ENCODE data around the gene CD7.
"Not testable (repeated sequence)": the region's sequence is repeated elsewhere in the genome, so short reads cannot be mapped to it uniquely, and the experiment has no call there.

Gene CD7

DNA sequence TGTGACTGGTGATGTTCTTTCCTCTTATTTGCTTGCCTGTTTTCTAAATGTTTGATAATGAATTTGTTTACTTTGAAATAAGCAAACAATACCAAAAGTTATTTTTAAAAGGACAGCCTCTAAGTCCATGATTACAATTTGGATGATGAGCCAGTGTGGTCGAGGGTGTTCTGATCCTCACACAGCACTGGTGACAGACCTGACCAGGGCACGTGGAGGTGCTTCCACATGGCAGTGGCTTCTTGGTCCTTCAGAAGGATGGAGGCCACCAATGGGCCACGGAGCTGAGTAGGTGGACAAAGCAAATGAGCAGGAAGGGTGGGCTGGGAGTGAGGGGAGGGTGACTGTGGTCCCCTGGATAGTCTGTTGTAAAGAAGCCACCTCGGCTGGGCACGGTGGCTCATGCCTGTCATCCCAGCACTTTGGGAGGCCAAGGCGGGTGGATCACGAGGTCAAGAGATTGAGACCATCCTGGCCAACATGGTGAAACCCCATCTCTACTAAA, 37.4 kb upstream of the CD7 start:
- Histone ChIP-seq H3K9ac (ENCODE audit: low read depth, low read length) (no peak overlapping the region), H3K4me1 (ENCODE audit: insufficient read depth, low read length) (no peaks in the 10 kb centered on the region; the same call in 1 of the 2 replicates), H3K27ac (ENCODE audit: low read depth, low read length) (no peak overlapping the region), H3K27me3 (ENCODE audit: insufficient read depth, low read length) (no peaks in the 10 kb centered on the region; the same call in 1 of the 2 replicates), H3K36me3 (ENCODE audit: insufficient read depth, low read length) (no peaks in the 10 kb centered on the region), H3K4me3 (ENCODE audit: low read length) (no peak overlapping the region), H3K9me3 (ENCODE audit: insufficient read depth, low read depth, low read length) (no peaks in the 10 kb centered on the region)
- WGBS: 88% methylated on average over 7 of the region's 7 CpGs

DNA sequence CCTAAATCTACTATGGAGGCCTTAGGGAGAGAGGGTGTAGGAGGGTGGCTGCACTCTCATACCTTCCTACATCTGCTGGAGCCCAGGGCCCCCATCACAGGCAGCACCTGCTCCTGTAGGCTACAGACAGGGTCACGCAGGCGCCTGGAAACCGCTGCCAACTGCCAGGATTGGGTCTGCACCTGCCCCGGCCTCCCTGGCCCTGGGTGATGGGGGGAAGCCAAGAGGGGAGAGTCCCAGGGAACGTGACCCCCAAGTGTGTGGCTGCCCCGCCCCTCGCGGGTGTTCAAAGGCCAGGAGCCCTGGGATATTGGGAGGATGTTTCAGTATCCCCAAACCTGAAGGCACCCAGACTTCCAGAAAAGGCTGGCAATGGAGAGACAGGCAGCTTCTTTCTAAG, 36.1 kb upstream of the CD7 start:
- no peaks in the 10 kb centered on the region for H3K9me3 ChIP-seq (ENCODE audit: insufficient read depth, low read depth, low read length)
- no peaks in the 10 kb centered on the region; the same call in 1 of the 2 replicates for H3K27me3 ChIP-seq (ENCODE audit: insufficient read depth, low read length)
- H3K4me1 ChIP-seq (ENCODE audit: insufficient read depth, low read length): no peaks in the 10 kb centered on the region; the same call in 1 of the 2 replicates
- H3K4me3 ChIP-seq (ENCODE audit: low read length): no peak overlapping the region
- H3K27ac ChIP-seq (ENCODE audit: low read depth, low read length): no peak overlapping the region
- 92% methylated on average over 8 of the region's 8 CpGs for WGBS
- H3K9ac ChIP-seq (ENCODE audit: low read depth, low read length): no peak overlapping the region
- H3K36me3 ChIP-seq (ENCODE audit: insufficient read depth, low read length): no peaks in the 10 kb centered on the region

DNA sequence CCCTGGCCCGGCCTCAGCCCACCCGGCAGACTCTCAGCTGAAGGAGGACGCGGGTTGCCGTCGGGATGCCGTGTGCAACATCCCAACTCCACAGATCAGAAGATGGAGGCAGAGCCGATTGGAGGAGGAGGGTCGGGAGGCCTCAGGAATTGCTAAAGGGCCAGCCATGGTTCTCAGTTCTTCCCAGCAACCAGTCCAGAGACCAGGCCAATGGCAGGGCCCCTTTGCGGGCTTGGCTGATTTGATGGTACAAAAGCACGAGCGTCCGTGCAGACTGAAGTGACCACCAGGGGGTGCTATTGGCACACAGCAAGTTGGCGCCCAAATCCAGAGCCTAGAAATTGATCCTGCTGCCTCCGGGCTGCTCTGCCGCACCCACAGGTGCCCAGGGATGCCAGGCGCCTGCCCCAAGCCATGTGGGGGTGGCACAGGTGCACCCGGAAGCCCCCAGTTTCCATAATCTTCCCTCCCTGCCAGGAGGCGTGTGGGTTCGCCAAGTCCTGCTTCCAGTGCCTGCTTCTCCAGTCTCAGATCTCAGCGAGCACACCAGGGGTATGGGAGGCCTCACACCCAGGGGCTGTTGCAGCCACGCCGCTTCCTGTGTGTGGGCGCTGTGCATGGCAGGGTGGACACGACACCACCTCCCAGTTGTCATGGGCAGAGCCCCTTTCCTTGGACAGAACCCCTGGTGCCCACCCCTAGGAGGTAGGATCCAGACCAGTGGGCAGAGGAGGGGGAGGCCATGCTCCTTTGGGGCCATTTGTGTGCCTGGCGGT, 34.5 kb upstream of the CD7 start:
- Histone ChIP-seq H3K4me3 (ENCODE audit: low read length) (no peak overlapping the region), H3K27me3 (ENCODE audit: insufficient read depth, low read length) (no peaks in the 10 kb centered on the region; the same call in 1 of the 2 replicates), H3K9ac (ENCODE audit: low read depth, low read length) (no peak overlapping the region), H3K9me3 (ENCODE audit: insufficient read depth, low read depth, low read length) (no peaks in the 10 kb centered on the region), H3K36me3 (ENCODE audit: insufficient read depth, low read length) (no peaks in the 10 kb centered on the region), H3K27ac (ENCODE audit: low read depth, low read length) (no peak overlapping the region), H3K4me1 (ENCODE audit: insufficient read depth, low read length) (no peaks in the 10 kb centered on the region; the same call in 1 of the 2 replicates)
- WGBS: 52% methylated on average over 26 of the region's 26 CpGs

DNA sequence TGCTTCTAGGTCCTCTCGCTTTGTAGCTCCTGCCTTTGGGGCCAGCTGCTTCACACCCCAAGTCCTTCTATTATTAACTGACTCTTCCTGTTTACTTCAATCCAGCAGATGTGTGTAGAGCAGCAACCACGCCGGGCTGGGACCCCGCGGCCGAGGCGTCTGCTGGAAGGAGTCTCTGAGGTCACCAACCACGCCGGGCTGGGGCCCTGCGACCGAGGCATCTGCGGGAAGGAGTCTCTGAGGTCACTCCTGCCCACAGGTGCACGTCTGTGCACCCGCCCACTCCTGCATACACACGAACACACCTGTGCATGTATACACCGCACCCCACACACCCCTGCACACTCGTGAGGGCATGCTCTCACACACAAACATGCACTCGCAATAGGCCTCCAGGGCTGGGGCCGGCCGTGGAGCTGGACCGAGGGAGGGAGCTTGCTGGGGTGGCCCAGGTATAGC, 33.9 kb upstream of the CD7 start:
- H3K36me3 ChIP-seq (ENCODE audit: insufficient read depth, low read length): no peaks in the 10 kb centered on the region
- no peaks in the 10 kb centered on the region for H3K4me1 ChIP-seq (ENCODE audit: insufficient read depth, low read length)
- H3K27me3 ChIP-seq (ENCODE audit: insufficient read depth, low read length): no peaks in the 10 kb centered on the region; the same call in 1 of the 2 replicates
- WGBS: 93% methylated on average over 21 of the region's 21 CpGs
- no peaks in the 10 kb centered on the region for H3K9me3 ChIP-seq (ENCODE audit: insufficient read depth, low read depth, low read length)
- no peak overlapping the region for H3K27ac ChIP-seq (ENCODE audit: low read depth, low read length)
- no peak overlapping the region for H3K4me3 ChIP-seq (ENCODE audit: low read length)
- H3K9ac ChIP-seq (ENCODE audit: low read depth, low read length): no peak overlapping the region

DNA sequence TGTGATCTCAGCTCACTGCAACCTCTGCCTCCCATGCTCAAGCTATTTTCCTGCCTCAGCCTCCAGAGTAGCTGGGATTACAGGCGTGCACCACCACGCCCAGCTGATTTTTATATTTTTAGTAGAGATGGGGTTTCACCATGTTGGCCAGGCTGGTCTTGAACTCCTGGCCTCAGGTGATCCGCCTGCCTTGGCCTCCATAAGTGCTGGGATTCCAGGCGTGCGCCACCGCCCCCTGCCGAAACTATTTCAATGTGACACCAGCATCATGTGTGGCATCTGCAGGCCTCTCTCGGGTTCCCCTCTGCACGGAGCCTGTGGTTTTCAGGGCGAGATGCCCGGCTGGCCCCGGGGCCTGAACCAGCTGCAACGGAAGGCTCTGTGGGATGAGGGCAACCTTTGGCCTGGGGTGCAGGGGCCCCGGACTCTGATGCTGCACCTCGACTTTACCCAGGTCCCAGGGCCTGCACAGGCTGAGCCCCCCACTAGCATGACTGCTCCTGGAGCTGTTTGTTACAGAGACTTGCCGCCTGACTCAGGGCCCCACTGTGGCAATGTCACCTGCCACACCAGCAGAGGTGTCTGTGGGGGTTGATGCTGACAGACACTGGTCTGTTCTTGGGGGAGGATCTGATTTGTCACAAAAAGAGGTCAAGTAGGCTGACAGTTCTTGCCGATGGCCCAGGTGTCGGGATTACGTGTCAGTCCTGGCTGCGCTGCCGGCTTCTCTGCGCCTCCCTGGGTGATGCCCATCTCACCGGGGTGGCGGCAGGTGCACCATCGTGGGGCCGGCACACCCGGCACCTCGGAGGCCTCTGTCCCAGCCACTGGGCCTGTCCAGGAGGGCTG, 33.0 kb upstream of the CD7 start:
- Histone ChIP-seq H3K4me1 (ENCODE audit: insufficient read depth, low read length) (no peaks in the 10 kb centered on the region), H3K27me3 (ENCODE audit: insufficient read depth, low read length) (no peaks in the 10 kb centered on the region; the same call in 1 of the 2 replicates), H3K9ac (ENCODE audit: low read depth, low read length) (no peak overlapping the region), H3K4me3 (ENCODE audit: low read length) (no peak overlapping the region), H3K9me3 (ENCODE audit: insufficient read depth, low read depth, low read length) (no peaks in the 10 kb centered on the region), H3K36me3 (ENCODE audit: insufficient read depth, low read length) (no peaks in the 10 kb centered on the region), H3K27ac (ENCODE audit: low read depth, low read length) (no peak overlapping the region)
- 93% methylated on average over 28 of the region's 28 CpGs for WGBS

DNA sequence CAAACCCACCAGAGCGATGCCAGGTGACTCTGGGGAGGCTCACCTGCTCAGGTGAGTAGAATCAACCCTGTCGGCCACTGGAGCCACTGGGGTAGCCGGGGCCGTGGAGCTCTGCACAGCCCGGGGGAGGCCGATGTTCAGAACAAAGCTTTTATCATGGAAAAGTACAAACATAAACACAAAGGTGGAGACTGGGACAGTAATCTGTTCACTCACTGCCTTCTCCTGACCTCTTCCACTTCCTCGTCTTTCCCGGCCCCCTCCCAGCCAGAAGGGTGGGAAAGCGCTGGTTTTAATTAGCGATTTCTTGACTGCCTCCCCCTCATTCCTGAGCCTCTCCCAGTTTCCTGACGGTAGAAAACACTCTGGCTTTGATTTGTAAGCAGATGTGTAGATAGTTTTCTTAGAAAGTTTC, 31.9 kb upstream of the CD7 start:
- H3K27ac ChIP-seq (ENCODE audit: low read depth, low read length): no peak overlapping the region
- H3K4me1 ChIP-seq (ENCODE audit: insufficient read depth, low read length): no peaks in the 10 kb centered on the region
- 86% methylated on average over 11 of the region's 11 CpGs for WGBS
- no peaks in the 10 kb centered on the region for H3K9me3 ChIP-seq (ENCODE audit: insufficient read depth, low read depth, low read length)
- H3K27me3 ChIP-seq (ENCODE audit: insufficient read depth, low read length): no peaks in the 10 kb centered on the region; the same call in 1 of the 2 replicates
- no peak overlapping the region for H3K4me3 ChIP-seq (ENCODE audit: low read length)
- H3K9ac ChIP-seq (ENCODE audit: low read depth, low read length): no peak overlapping the region
- no peaks in the 10 kb centered on the region for H3K36me3 ChIP-seq (ENCODE audit: insufficient read depth, low read length)

DNA sequence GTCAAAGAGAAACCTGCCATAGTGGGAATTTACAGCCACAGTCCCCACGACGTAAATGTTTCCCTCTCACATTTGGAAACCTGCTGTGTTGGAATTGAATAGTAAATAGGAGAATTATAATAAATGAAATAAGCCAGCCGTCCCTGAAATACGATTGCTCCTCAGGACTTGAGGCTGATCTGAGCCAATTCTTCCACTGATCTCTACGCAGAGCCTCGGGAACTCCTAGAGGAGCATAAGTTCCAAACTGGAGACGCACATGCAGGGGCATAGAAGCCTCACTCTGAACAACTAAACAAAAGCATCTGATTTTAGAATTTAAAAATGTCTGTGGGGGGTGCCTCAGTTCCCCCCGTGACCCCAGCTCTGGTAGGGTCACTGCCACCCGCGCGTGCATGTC, 31.5 kb upstream of the CD7 start:
- Histone ChIP-seq H3K36me3 (ENCODE audit: insufficient read depth, low read length) (no peaks in the 10 kb centered on the region), H3K4me3 (ENCODE audit: low read length) (no peak overlapping the region), H3K9me3 (ENCODE audit: insufficient read depth, low read depth, low read length) (no peaks in the 10 kb centered on the region), H3K4me1 (ENCODE audit: insufficient read depth, low read length) (no peaks in the 10 kb centered on the region), H3K27me3 (ENCODE audit: insufficient read depth, low read length) (no peaks in the 10 kb centered on the region), H3K27ac (ENCODE audit: low read depth, low read length) (no peak overlapping the region), H3K9ac (ENCODE audit: low read depth, low read length) (no peak overlapping the region)
- WGBS: 85% methylated on average over 11 of the region's 11 CpGs

DNA sequence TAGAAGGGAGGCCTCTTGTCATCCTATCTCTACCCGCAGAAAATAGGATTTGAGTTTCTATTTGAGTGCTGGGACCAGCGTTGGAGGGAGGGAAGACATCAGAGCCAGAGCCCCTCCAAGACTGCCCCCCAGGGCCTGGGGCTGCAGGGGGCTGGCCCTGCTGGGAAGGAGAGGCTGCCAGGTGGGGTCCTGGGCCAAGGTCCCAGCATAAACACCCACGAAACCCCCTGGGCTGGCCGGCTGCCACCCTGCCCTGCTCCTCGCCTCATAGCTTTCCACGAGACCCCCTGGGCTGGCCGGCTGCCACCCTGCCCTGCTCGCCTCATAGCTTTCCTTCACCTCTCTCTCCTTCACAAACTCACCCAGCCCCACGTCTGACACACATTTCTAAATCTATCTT, 31.0 kb upstream of the CD7 start:
- Histone ChIP-seq H3K9ac (ENCODE audit: low read depth, low read length) (no peak overlapping the region), H3K4me3 (ENCODE audit: low read length) (no peak overlapping the region), H3K36me3 (ENCODE audit: insufficient read depth, low read length) (no peaks in the 10 kb centered on the region), H3K27me3 (ENCODE audit: insufficient read depth, low read length) (no peaks in the 10 kb centered on the region), H3K27ac (ENCODE audit: low read depth, low read length) (no peak overlapping the region), H3K4me1 (ENCODE audit: insufficient read depth, low read length) (no peaks in the 10 kb centered on the region), H3K9me3 (ENCODE audit: insufficient read depth, low read depth, low read length) (no peaks in the 10 kb centered on the region)
- 85% methylated on average over 9 of the region's 9 CpGs for WGBS

DNA sequence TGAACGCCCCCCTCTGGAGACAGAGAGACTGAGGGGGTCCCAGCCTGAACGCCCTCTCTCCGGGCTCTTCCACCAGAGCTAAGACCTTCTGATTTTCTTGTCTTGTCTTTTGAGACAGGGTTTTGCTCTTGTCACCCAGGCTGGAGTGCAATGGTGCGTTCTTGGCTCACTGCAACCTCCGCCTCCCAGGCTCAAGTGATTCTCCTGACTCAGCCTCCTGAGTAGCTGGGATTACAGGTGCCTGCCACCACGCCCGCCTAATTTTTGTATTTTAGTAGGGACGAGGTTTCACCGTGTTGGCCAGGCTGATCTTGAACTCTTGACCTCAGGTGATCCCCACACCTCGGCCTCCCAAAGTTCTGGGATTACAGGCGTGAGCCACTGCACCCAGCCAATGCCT, 30.6 kb upstream of the CD7 start:
- not testable (repeated sequence) for H3K4me1 ChIP-seq (ENCODE audit: insufficient read depth, low read length); H3K27ac ChIP-seq (ENCODE audit: low read depth, low read length); H3K9me3 ChIP-seq (ENCODE audit: insufficient read depth, low read depth, low read length); H3K36me3 ChIP-seq (ENCODE audit: insufficient read depth, low read length); H3K9ac ChIP-seq (ENCODE audit: low read depth, low read length); H3K27me3 ChIP-seq (ENCODE audit: insufficient read depth, low read length); H3K4me3 ChIP-seq (ENCODE audit: low read length)
- 92% methylated on average over 11 of the region's 11 CpGs for WGBS

DNA sequence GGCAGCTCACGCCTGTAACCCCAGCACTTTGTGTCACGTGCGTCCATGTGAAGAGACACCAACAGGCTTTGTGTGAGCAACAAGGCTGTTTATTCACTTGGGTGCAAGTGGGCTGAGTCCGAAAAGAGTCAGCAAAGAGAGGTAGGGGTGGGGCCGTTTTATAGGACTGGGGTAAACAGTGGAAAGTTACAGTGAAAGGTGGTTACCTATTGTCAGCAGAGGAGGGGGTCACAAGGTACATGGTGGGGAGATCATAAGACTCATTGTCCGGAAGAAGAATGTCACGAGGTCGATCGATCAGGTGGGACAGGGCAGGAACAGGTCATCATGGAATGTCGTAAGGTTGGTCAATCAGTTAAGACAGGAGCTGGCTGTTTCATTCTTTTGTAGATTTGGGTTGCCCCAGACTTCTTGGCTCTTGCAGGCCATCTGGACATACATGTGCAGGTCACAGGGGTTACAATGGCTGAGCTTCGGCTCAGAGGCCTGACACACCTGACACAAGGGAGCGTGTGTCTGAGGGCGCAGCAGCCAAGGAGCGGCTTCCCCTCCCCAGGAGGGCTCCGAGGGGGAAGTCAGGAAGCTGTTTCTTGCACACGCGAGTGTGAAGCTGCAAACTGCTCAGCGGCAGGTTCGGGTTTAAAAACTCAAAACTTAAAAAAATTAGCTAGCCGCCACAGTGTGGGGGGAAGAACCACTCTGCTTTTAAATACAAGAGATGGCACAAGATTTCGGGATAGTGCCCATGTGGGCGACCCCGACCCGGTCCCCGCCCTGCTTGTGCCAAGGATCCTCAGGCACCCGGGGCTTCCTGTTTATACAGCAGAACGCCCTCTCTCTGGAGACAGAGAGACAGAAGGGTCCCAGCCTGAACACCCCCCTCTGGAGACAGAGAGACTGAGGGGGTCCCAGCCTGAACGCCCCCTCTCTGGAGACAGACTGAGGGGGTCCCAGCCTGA, 29.2 kb upstream of the CD7 start:
- Histone ChIP-seq H3K36me3 (ENCODE audit: insufficient read depth, low read length) (no peaks in the 10 kb centered on the region), H3K4me1 (ENCODE audit: insufficient read depth, low read length) (no peaks in the 10 kb centered on the region), H3K27ac (ENCODE audit: low read depth, low read length) (no peak overlapping the region), H3K27me3 (ENCODE audit: insufficient read depth, low read length) (no peaks in the 10 kb centered on the region), H3K4me3 (ENCODE audit: low read length) (no peak overlapping the region), H3K9me3 (ENCODE audit: insufficient read depth, low read depth, low read length) (no peaks in the 10 kb centered on the region), H3K9ac (ENCODE audit: low read depth, low read length) (no peak overlapping the region)
- 90% methylated on average over 28 of the region's 28 CpGs for WGBS
